ENCODE results near the gene C10orf95. TPM values are rescaled to one million over a fixed set of nuclear protein-coding genes. Genes with fewer than 3 reads are reported as not detected.
A peak's percentile ranks its signal among the peaks of the same experiment; 100 is the strongest.

The C10orf95 gene
- total and polyA plus RNA-seq, 9 donors, result 0.11 to 22.3 (median 0.56) TPM; not detected in 3

DNA sequence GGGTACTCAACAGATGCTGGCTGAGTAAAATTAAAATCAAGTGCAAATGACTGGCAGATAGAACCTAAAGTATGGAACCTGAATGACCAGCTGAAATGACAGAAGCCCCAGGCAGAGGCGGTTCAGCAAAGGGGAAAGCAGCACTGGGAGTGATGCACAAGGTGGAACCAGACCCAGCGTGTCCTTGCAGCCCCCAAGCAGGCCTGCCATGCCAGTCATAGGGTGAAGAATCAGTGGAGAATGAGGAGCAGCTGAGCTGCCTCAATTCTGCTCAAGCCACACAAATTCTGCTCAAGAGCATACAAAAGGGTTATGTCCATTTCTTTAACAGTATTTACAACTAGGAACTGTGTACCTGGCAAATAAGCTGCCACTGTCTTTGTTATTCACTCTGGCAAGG lies 42.4 kb upstream of the C10orf95 start:
- Histone ChIP-seq H3K36me3 (no peaks in the 10 kb centered on the region), H3K27me3 (no peaks in the 10 kb centered on the region), H3K4me1 (ENCODE audit: insufficient read depth) (peaks cover 11% of the 10 kb centered on the region), H3K27ac (no peak overlapping the region), H3K4me3 (no peak overlapping the region), H3K9me3 (no peaks in the 10 kb centered on the region)
- WGBS, 3 donors, result 84 to 94% (median 91%) methylated on average over 2 of the region's 2 CpGs
- intact Hi-C loops (cut with DNase I), result no loop called here
- peak in 1 of 5 donors; percentile 20 for DNase-seq
- TF ChIP-seq EP300 (IDR thresholded peaks at IDR 0.05), result no peak
- TF ChIP-seq CTCF (IDR thresholded peaks at IDR 0.05), result no peak

DNA sequence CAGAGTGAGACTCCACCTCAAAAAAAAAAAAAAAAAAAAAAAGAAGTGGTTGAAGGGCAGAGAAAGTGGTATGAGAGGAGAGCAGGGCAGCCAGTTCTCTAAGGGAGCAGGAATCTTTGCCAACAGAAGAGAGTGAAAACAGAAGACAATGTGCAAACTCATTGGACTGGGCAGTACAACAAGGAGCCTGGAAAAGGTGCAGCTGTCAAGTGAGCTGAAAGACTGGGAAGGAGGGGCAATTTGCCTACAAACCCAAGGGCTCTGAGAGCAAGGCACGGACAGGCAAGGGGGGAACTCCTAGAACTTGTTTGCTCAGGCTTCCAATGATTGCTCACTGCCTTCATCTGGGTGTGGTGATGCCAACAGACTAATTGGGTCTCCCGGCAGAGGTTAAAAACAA lies 41.6 kb upstream of the C10orf95 start:
- Histone ChIP-seq H3K36me3 (no peaks in the 10 kb centered on the region), H3K9me3 (no peaks in the 10 kb centered on the region), H3K4me1 (ENCODE audit: insufficient read depth) (peaks cover 11% of the 10 kb centered on the region), H3K4me3 (no peak overlapping the region), H3K27me3 (no peaks in the 10 kb centered on the region), H3K27ac (no peak overlapping the region)
- TF ChIP-seq POLR2A (IDR thresholded peaks at IDR 0.05) (no peak), EP300 (IDR thresholded peaks at IDR 0.05) (no peak), CTCF (IDR thresholded peaks at IDR 0.05) (no peak)
- intact Hi-C loops (cut with DNase I), result no loop called here
- WGBS, 3 donors, result 9 to 23% (median 14%) methylated on average over 2 of the region's 2 CpGs
- DNase-seq, result peak in 3 of 5 donors; percentile 34 to 40 (median 40)

DNA sequence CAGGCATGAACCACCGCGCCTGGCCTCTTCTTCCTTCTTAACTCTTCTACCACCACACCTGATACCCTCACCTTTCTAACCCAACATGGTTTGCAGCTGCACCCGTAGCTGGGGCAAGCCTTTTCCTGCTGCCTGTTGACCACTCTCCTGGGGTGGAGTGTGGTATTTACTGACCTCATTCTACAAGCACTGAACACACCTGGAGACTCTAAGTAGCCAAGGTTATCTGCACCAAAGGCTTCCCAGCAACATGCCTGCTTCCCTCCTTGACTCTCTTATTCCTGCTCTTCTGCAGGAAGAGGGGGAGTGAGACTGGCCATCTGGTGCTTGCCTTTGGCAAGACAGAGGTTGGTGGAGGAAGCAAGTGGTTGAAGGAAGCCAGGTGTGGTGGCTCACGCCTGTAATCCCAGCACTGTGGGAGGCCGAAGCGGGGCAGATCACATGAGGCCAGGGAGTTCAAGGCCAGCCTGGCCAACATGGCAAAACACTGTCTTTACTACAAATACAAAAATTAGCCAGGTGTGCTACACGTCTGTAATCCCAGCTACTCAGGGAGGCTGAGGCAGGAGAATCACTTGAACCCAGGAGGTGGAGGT lies 41.1 kb upstream of the C10orf95 start:
- Histone ChIP-seq H3K27ac (no peak overlapping the region), H3K36me3 (no peaks in the 10 kb centered on the region), H3K27me3 (no peaks in the 10 kb centered on the region), H3K9me3 (no peaks in the 10 kb centered on the region), H3K4me1 (ENCODE audit: insufficient read depth) (peaks cover 11% of the 10 kb centered on the region), H3K4me3 (no peak overlapping the region)
- intact Hi-C loops (cut with DNase I), result no loop called here
- WGBS, 3 donors, result 47 to 72% (median 56%) methylated on average over 7 of the region's 7 CpGs
- TF ChIP-seq EP300 (IDR thresholded peaks at IDR 0.05) (no peak), CTCF (IDR thresholded peaks at IDR 0.05) (no peak), POLR2A (IDR thresholded peaks at IDR 0.05) (no peak)
- peak in 1 of 5 donors; percentile 42 for DNase-seq

DNA sequence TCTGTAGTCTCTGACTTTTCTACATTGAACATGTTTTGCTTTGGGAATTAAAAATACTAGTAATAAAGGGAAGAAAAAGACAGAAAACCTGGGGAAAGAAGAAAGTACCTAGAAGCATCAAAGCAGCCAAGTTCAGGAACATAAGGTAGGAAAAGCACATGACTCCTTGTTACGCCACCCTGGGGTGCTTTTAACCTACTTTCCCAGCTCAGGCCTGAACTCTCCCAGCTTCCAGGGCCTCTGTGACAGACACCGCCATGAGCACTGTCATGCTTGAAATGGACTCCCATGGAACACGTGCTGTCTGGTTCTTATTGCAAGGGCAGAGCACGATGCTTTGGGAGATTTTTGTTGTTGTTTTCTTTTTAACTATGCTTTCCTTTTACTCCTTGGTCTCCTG lies 39.8 kb upstream of the C10orf95 start:
- H3K4me3 ChIP-seq, result no peak overlapping the region
- TF ChIP-seq POLR2A (IDR thresholded peaks at IDR 0.05) (no peak), CTCF (IDR thresholded peaks at IDR 0.05) (no peak), EP300 (IDR thresholded peaks at IDR 0.05) (no peak)
- no peak overlapping the region for H3K27ac ChIP-seq
- no peaks in the 10 kb centered on the region for H3K27me3 ChIP-seq
- H3K9me3 ChIP-seq, result no peaks in the 10 kb centered on the region
- WGBS, 3 donors, result 68 to 76% (median 68%) methylated on average over 4 of the region's 4 CpGs
- no peaks in the 10 kb centered on the region for H3K36me3 ChIP-seq
- DNase-seq, result peak in 1 of 5 donors; percentile 6
- intact Hi-C loops (cut with DNase I), result no loop called here
- peaks cover 11% of the 10 kb centered on the region for H3K4me1 ChIP-seq (ENCODE audit: insufficient read depth)

Data from ovary (tissue), 9 donors.